ENCODE results near the gene GAB1. TPM values are rescaled to one million over a fixed set of nuclear protein-coding genes. Genes with fewer than 3 reads are reported as not detected.

Gene GAB1
- total RNA-seq, 1 donor from 2014 or later, result 1.4 TPM

DNA sequence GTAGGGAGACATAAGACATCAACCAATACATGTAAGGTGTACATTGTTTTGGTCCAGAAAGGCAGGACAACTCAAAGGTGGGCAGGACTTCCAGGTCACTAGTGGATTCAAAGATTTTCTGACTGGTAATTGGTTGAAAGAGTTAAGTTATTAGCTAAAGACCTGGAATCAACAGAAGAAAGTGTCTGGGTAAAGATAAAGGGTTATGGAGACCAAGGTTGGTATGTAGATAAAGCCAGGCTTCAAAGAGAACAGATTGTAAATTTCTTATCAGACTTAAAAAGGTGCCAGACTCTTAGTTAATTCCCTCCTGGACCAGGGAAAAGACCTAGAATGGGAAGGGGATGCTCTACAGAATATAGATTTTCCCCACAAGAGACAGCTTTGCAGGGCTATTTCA lies 28.3 kb upstream of the GAB1 start:
- Mint-ChIP-seq H3K4me1 (ENCODE audit: low read depth) (no peaks in the 10 kb centered on the region), H3K27me3 (ENCODE audit: insufficient read depth) (no peaks in the 10 kb centered on the region), H3K36me3 (ENCODE audit: low read depth) (no peaks in the 10 kb centered on the region), H3K4me3 (no peak overlapping the region), H3K27ac (no peak overlapping the region), H3K9me3 (no peaks in the 10 kb centered on the region)
- intact Hi-C loops (cut with micrococcal nuclease), result no loop called here
- no peak for DNase-seq (ENCODE audit: low spot score)

DNA sequence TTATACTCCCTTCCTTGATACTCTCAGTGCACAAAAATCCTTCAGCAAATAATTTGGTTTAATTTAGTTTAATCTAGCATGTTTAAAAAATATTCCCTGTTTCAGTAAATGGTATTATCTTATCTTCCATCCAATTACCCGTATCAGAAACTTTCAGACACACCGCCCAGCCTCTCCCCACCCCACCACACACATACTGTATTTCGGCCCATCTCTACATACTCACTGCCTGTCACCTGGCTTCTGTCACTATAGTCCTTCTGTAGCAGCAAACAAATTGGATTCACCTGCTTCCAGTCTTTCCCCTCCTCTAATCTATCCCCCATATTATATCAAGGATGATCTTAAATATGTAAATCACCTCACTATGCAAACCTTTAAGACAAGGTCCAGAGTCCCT lies 24.8 kb upstream of the GAB1 start:
- Mint-ChIP-seq H3K27ac (no peak overlapping the region), H3K4me3 (no peak overlapping the region), H3K36me3 (ENCODE audit: low read depth) (no peaks in the 10 kb centered on the region), H3K4me1 (ENCODE audit: low read depth) (no peaks in the 10 kb centered on the region), H3K27me3 (ENCODE audit: insufficient read depth) (peaks cover 2% of the 10 kb centered on the region), H3K9me3 (no peaks in the 10 kb centered on the region)
- intact Hi-C loops (cut with micrococcal nuclease), result no loop called here
- no peak for DNase-seq (ENCODE audit: low spot score)

DNA sequence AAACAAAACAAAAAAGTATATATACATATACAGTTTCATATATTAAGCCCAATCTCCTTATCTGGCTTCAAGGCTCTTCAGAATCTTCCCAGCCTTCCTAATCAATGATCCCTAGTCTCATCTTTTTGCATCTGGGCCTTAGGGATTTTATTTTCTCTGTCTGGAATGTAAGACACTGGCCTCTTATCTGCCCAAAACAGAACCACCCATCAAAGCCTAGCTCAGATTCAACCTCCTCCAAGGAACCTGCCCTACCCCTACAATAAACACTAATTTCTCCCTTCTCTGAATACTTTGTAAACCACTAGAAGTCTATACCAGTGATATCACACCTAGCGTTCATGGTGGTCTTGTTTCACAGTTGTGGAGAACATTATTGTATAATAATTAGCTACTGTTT lies 23.2 kb upstream of the GAB1 start:
- H3K36me3 Mint-ChIP-seq (ENCODE audit: low read depth), result no peaks in the 10 kb centered on the region
- DNase-seq (ENCODE audit: low spot score), result no peak
- peaks cover 2% of the 10 kb centered on the region for H3K27me3 Mint-ChIP-seq (ENCODE audit: insufficient read depth)
- no peak overlapping the region for H3K27ac Mint-ChIP-seq
- H3K4me3 Mint-ChIP-seq, result no peak overlapping the region
- H3K9me3 Mint-ChIP-seq, result no peaks in the 10 kb centered on the region
- no peaks in the 10 kb centered on the region for H3K4me1 Mint-ChIP-seq (ENCODE audit: low read depth)
- intact Hi-C loops (cut with micrococcal nuclease), result no loop called here

DNA sequence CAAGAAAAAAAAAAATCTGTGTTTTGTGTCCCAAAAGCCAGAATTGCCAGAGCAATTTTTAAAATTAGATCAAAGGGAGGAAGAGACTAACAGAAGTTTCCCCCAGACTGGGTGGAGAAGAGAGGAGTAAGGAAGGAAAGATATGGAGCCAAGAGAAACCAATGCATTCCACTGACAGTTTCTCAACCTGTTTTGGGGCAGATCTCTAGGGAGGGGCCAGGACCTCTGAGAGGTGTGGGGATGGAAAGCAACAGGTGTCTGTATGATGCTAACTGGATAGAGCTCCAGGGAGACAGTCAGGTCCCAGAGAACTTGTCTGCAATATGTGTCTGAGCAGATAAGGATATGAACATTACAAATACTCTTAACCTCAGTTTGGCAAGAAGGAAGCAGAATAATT lies 22.7 kb upstream of the GAB1 start:
- no peaks in the 10 kb centered on the region for H3K36me3 Mint-ChIP-seq (ENCODE audit: low read depth)
- no peak for DNase-seq (ENCODE audit: low spot score)
- H3K4me1 Mint-ChIP-seq (ENCODE audit: low read depth), result no peaks in the 10 kb centered on the region
- H3K27ac Mint-ChIP-seq, result no peak overlapping the region
- intact Hi-C loops (cut with micrococcal nuclease), result no loop called here
- H3K4me3 Mint-ChIP-seq, result no peak overlapping the region
- no peaks in the 10 kb centered on the region for H3K9me3 Mint-ChIP-seq
- peaks cover 2% of the 10 kb centered on the region for H3K27me3 Mint-ChIP-seq (ENCODE audit: insufficient read depth)

DNA sequence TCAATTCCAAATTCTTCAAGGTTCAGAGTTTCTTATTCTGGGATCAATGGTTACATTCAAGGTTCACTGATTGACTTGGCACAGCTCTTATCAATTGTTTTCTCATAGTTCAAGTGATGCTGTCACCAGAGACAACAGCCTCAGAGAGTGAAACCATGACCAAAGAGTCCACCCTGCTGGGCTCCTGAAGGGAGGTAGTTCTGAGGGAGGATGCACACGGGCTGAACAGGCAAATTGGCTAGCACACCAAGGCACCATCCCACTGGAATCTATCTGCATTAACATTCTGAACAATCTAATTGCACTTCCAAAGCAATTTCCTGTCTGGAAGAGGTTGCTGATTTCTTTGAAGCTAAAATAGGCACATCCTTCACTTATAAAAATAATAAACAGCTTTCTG lies 16.6 kb upstream of the GAB1 start:
- H3K27ac Mint-ChIP-seq, result no peak overlapping the region
- no peak overlapping the region for H3K4me3 Mint-ChIP-seq
- intact Hi-C loops (cut with micrococcal nuclease), result no loop called here
- no peak for DNase-seq (ENCODE audit: low spot score)
- no peaks in the 10 kb centered on the region for H3K4me1 Mint-ChIP-seq (ENCODE audit: low read depth)
- H3K27me3 Mint-ChIP-seq (ENCODE audit: insufficient read depth), result peaks cover 2% of the 10 kb centered on the region
- no peaks in the 10 kb centered on the region for H3K36me3 Mint-ChIP-seq (ENCODE audit: low read depth)
- no peaks in the 10 kb centered on the region for H3K9me3 Mint-ChIP-seq

DNA sequence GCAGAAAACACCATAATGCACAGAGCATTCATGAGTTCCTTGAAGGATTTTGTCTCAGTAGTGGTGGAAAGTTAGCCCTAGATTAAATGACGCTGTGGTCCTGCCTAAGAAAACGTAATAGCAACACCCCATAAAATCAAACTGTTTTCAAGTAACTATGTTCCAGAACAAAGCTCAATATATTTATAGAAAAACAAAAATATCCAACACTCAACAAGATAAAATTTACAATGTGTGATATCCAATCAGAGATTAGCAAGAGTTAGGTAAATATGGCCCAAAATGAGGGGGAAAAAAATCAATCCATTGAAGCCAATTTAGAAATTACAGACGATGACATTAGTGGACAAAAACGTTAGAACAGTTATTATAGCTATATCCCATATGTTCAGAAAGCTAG lies 9.9 kb upstream of the GAB1 start:
- DNase-seq (ENCODE audit: low spot score), result no peak
- Mint-ChIP-seq H3K4me3 (no peak overlapping the region), H3K4me1 (ENCODE audit: low read depth) (no peaks in the 10 kb centered on the region), H3K27me3 (ENCODE audit: insufficient read depth) (peaks cover 11% of the 10 kb centered on the region), H3K9me3 (no peaks in the 10 kb centered on the region), H3K36me3 (ENCODE audit: low read depth) (no peaks in the 10 kb centered on the region), H3K27ac (no peak overlapping the region)
- intact Hi-C loops (cut with micrococcal nuclease), result no loop called here

DNA sequence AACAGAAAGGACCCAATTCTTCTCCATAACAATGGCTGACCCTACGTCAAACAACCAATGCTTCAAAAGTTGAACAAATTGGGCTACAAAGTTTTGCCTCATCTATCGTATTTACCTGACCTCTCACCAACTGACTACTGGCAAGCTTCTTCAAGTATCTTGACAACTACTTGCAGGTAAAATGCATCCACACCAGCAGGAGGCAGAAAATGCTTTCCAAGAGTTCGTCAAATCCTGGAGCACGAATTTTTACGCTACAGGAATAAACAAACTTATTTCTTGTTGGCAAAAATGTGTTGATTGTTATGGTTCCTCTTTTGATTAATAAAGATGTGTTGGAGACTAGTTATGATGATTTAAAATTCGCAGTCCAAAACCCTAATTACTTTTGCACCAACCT lies 6.7 kb upstream of the GAB1 start:
- H3K4me1 Mint-ChIP-seq (ENCODE audit: low read depth), result no peaks in the 10 kb centered on the region
- no peaks in the 10 kb centered on the region for H3K36me3 Mint-ChIP-seq (ENCODE audit: low read depth)
- H3K27ac Mint-ChIP-seq, result no peak overlapping the region
- H3K4me3 Mint-ChIP-seq, result no peak overlapping the region
- DNase-seq (ENCODE audit: low spot score), result no peak
- H3K27me3 Mint-ChIP-seq (ENCODE audit: insufficient read depth), result peaks cover 25% of the 10 kb centered on the region
- intact Hi-C loops (cut with micrococcal nuclease), result no loop called here
- H3K9me3 Mint-ChIP-seq, result no peaks in the 10 kb centered on the region

DNA sequence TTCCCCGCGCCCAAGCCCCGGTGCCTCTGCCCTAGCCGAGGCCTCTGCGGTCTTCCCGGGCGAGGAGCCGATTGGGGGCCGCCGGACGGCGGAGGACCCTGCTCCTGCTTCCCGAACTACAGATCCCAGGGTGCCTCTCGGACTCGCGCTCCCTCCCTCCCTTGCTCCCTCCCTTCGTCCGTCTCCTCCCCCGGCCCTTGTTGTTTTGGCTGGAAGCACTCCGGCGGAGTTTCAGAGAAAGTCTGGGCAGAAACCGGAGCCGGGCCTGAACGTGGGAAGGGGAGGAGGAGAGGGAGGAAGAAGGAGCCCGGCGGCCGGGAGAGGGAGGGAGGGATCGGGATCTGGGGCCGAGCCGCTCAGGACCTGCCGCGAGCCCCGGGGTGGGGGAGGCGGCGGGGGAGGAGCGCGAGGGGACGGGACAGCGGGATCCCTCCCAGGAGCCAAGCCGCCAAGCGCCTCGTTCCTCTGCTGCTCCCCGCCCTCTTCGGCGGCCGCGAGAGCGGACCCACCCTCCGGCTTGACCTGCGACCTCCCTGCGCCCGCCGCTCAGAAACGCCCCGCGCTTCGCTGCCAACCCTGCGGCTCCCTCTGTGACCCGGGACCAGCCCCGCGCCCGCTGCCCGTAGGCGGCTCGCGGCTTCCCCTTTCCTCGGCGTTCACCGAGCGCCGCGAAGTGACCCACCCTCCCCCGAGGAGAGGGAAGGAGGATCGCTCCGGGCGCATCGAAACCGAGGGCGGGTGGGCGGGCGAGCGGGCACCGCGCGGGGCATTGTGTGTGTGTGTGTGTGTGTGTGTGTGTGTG lies 496 bp upstream of the GAB1 start:
- H3K36me3 Mint-ChIP-seq (ENCODE audit: low read depth), result no peaks in the 10 kb centered on the region
- peaks cover 56% of the 10 kb centered on the region for H3K27me3 Mint-ChIP-seq (ENCODE audit: insufficient read depth)
- H3K9me3 Mint-ChIP-seq, result no peaks in the 10 kb centered on the region
- H3K4me3 Mint-ChIP-seq, result peak overlapping the region; percentile 89
- DNase-seq (ENCODE audit: low spot score), result peak; percentile 4
- intact Hi-C loops (cut with micrococcal nuclease), result loop anchor here (1.0 to 2.0 kb wide), 3 partner anchors 23 to 177 kb away; partner anchors contain the start of genes SMARCA5 and USP38
- H3K27ac Mint-ChIP-seq, result no peak overlapping the region
- peaks cover 6% of the 10 kb centered on the region for H3K4me1 Mint-ChIP-seq (ENCODE audit: low read depth)

DNA sequence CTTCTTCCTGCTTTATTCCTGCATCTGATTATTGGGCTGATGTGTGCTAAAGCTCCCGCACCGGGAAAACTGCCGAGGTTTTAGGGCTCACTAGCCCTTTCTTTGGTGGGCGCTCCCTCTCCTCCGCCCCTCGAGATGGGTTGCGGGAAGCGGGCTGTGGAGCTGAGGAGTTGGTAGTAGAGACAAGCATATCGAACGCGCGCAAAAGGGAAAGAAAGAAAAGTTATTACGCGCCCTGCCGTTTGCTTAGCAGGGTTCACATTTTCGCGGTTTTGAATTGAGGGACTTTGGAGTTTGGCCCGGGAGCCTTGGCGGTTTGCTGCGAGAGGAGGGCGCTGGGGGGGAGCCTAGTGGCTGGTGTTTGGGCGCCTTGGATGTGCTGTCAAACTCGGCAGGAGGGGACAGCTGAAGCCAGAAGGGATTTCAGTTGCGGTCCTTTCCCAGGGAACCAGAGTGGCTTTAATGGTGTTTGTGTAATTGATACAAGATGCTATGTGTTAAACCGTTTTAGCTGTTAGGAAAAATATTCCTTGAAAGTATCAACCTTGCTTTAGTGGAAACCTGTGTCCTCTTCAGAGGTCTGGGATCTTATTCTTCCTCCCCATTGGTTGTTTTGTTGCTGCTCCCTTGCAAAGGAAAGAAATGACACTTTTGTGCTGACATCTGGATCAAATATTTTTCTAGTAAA lies 1.1 kb downstream of the GAB1 start:
- Mint-ChIP-seq H3K4me3 (peak overlapping the region; percentile 89), H3K9me3 (no peaks in the 10 kb centered on the region), H3K27me3 (ENCODE audit: insufficient read depth) (peaks cover 57% of the 10 kb centered on the region), H3K27ac (no peak overlapping the region), H3K4me1 (ENCODE audit: low read depth) (peaks cover 6% of the 10 kb centered on the region), H3K36me3 (ENCODE audit: low read depth) (no peaks in the 10 kb centered on the region)
- no peak for DNase-seq (ENCODE audit: low spot score)
- intact Hi-C loops (cut with micrococcal nuclease), result loop anchor here (2.0 kb wide), 2 partner anchors 21 to 153 kb away; partner anchors contain the start of gene USP38

DNA sequence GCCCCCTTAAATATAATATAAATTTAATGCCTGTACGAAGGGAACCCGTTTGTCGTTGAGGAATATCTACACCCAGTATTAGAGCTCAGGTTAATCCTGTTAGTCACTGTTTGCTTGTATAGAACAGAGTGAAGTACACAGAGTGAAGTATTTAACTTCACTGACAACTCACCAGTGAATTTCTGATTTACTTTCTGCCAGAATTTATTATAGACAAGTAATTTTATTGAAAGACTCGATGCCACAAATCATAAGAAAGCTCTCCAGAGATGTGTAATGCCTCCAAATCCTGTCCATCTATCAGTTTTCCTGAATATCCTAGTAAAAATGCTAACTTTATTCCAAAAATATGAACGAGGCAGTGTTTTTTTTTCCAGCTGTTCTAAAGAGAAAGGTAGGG lies 1.6 kb downstream of the GAB1 start:
- intact Hi-C loops (cut with micrococcal nuclease), result no loop called here
- H3K27ac Mint-ChIP-seq, result no peak overlapping the region
- H3K27me3 Mint-ChIP-seq (ENCODE audit: insufficient read depth), result peaks cover 56% of the 10 kb centered on the region
- peak overlapping the region; percentile 89 for H3K4me3 Mint-ChIP-seq
- no peak for DNase-seq (ENCODE audit: low spot score)
- no peaks in the 10 kb centered on the region for H3K9me3 Mint-ChIP-seq
- H3K36me3 Mint-ChIP-seq (ENCODE audit: low read depth), result no peaks in the 10 kb centered on the region
- H3K4me1 Mint-ChIP-seq (ENCODE audit: low read depth), result peaks cover 6% of the 10 kb centered on the region

DNA sequence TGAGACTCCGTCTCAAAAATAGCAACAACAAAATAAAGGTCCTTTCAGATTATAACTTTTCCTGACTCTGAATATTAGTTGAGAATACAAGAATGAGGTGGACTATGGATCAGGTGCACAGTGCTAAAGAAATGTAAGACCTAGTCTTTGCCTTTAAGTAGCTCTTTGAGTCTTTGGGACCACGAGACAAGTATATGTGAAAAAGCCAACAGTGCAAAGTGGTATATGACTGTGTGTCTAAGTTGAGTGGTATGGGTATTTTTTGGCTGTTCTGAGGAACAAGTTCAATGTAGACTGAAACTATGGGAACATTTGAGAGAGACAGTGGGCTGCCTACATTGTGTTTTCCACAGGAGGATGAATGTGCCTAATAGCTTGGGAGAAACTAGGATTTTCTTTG lies 2.8 kb downstream of the GAB1 start:
- intact Hi-C loops (cut with micrococcal nuclease), result no loop called here
- DNase-seq (ENCODE audit: low spot score), result no peak
- peaks cover 56% of the 10 kb centered on the region for H3K27me3 Mint-ChIP-seq (ENCODE audit: insufficient read depth)
- H3K36me3 Mint-ChIP-seq (ENCODE audit: low read depth), result no peaks in the 10 kb centered on the region
- no peaks in the 10 kb centered on the region for H3K9me3 Mint-ChIP-seq
- peaks cover 6% of the 10 kb centered on the region for H3K4me1 Mint-ChIP-seq (ENCODE audit: low read depth)
- no peak overlapping the region for H3K4me3 Mint-ChIP-seq
- no peak overlapping the region for H3K27ac Mint-ChIP-seq

DNA sequence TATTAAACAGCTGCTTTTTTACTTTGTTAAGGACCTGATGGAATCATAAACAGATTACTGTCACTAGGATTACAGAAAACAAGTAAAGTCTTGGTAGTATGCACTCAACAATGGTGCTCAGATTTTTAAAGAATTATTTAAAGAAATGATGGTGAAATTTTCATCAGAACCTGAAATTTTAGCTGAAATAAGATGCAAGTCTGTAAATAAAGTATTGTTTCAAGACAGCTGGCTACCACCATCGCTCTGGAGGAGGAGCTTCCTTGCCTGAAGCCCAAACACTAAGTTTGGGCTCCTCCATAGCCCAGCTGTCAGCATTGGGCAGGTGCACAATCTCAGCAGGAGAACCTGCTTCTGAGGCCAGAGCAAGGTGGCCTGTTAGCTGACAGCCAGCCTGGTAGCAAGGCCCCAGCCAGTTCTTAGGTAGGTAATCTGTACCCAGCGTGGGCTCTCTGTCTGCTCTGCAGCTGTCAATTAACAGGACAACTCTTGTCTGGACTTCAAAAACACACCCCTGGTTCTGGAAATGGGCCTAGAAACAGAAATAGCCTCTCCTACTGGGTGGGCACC lies 4.6 kb downstream of the GAB1 start:
- H3K9me3 Mint-ChIP-seq, result no peaks in the 10 kb centered on the region
- H3K27ac Mint-ChIP-seq, result no peak overlapping the region
- peaks cover 42% of the 10 kb centered on the region for H3K27me3 Mint-ChIP-seq (ENCODE audit: insufficient read depth)
- H3K4me3 Mint-ChIP-seq, result no peak overlapping the region
- intact Hi-C loops (cut with micrococcal nuclease), result no loop called here
- H3K4me1 Mint-ChIP-seq (ENCODE audit: low read depth), result peaks cover 6% of the 10 kb centered on the region
- no peak for DNase-seq (ENCODE audit: low spot score)
- no peaks in the 10 kb centered on the region for H3K36me3 Mint-ChIP-seq (ENCODE audit: low read depth)

DNA sequence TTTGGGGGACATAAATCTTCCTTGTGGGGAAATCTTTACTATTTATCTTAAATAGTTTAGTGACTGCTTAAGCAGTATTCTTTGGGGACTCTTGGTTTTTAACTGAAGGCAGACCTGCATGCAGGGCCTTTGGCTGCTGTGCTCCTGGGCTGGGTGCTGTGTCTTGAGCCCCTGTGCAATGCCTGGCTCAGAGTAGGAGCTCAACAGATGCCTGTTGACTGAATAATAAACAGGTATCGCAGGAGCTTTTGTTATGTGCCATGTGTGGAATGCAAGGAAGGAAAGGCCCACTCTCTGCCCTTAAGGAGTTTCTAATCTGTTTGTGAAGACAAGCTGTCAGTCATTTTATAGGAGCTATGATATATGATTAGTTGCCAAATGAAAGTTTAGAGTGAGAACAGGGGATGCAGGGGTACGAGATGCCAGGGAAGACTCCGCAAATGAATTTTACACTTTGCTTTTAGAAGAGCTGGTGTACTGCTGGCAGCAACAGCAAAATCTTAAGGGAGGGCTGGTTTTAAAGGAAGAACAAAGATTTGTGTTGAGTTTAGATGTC lies 6.7 kb downstream of the GAB1 start:
- H3K36me3 Mint-ChIP-seq (ENCODE audit: low read depth), result no peaks in the 10 kb centered on the region
- no peaks in the 10 kb centered on the region for H3K4me1 Mint-ChIP-seq (ENCODE audit: low read depth)
- intact Hi-C loops (cut with micrococcal nuclease), result no loop called here
- H3K9me3 Mint-ChIP-seq, result no peaks in the 10 kb centered on the region
- no peak for DNase-seq (ENCODE audit: low spot score)
- no peak overlapping the region for H3K4me3 Mint-ChIP-seq
- peaks cover 32% of the 10 kb centered on the region for H3K27me3 Mint-ChIP-seq (ENCODE audit: insufficient read depth)
- no peak overlapping the region for H3K27ac Mint-ChIP-seq

All from activated T-helper 1 cell treated with anti-CD3 and anti-CD28 coated beads, Interleukin-12 subunit alpha, Interleukin-12 subunit beta, Interleukin-2, Interleukin-4 antibody, amounts not matched to agents 30 ng/mL and 10 ng/mL and 1 ng/mL, durations not matched to agents 14 hours and 24 hours and 36 hours (primary cell).